Stimulated activated CD8-positive, alpha-beta memory T cell treated with anti-CD3 and anti-CD28 coated beads, Interleukin-7, amount 100 ng/mL, for 48 hours (primary cell): Measurements from ENCODE around the gene MZB1.

Source experiments
- DNase-seq, 2 donors: peaks; one replicate each; pipeline ENCODE4 v3.0.0-alpha.2; 2020; ENCODE audit warnings: low read depth in 1 of 2; ENCODE audit errors: extremely low read depth in 1 of 2

Gene MZB1

DNA sequence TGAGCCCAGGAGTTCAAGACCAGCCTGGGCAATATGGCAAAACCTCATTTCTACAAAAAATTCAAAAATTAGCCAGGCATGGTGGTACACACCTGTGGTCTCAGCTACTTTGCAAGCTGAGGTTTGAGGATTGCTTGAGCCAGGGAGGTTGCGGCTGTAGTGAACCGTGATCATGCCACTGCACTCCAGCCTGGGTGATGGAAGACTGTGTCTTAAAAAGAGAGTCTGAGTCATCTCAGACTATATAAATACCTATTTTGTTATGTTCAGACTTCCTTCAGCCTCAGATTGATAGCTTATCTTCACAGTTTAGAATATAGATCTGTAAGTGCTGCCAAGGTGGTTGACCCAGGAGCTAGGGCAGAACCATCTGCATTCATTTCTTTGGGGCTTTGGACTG lies 49.7 kb downstream of the MZB1 start:
- DNase-seq: no peak
